H9 (cell line): Measurements from ENCODE around the gene RBM25. TPM values are rescaled to one million over a fixed set of nuclear protein-coding genes. Genes with fewer than 3 reads are reported as not detected.

Source experiments
- DNase-seq: peaks from one replicate; pipeline ENCODE4 v3.0.0-alpha.2; 2017
- H2AFZ ChIP-seq: one replicate; pipeline ENCODE4 v1.6.1; 2013; ENCODE audit warnings: mild to moderate bottlenecking, low read length, control low read depth, moderate library complexity
- H2AK5ac ChIP-seq: 2 replicates; pipeline ENCODE4 v1.6.1; 2013; ENCODE audit warnings: low read length, control low read depth, mixed read lengths; ENCODE audit not compliant: insufficient read length
- H2BK120ac ChIP-seq: one replicate; pipeline ENCODE4 v1.6.1; 2013; ENCODE audit warnings: low read depth, mild to moderate bottlenecking, low read length, control low read depth, inconsistent platforms; ENCODE audit not compliant: poor library complexity, severe bottlenecking
- H2BK12ac ChIP-seq: 2 replicates; pipeline ENCODE4 v1.6.1; 2013; ENCODE audit warnings: low read length, control low read depth, mixed read lengths, low read depth; ENCODE audit not compliant: insufficient read length
- H2BK15ac ChIP-seq: 2 replicates; pipeline ENCODE4 v1.6.1; 2013; ENCODE audit warnings: low read depth, low read length, control low read depth
- H2BK20ac ChIP-seq: one replicate; pipeline ENCODE4 v1.6.1; 2013; ENCODE audit warnings: low read depth, mild to moderate bottlenecking, low read length, control low read depth, inconsistent platforms; ENCODE audit not compliant: poor library complexity, severe bottlenecking
- H2BK5ac ChIP-seq: 2 replicates; pipeline ENCODE4 v1.6.1; 2013; ENCODE audit warnings: low read length, control low read depth, mixed read lengths; ENCODE audit not compliant: insufficient read length
- H3K14ac ChIP-seq: 2 replicates; pipeline ENCODE4 v1.6.1; 2013; ENCODE audit warnings: low read length, control low read depth; ENCODE audit not compliant: insufficient read depth
- H3K18ac ChIP-seq: 2 replicates; pipeline ENCODE4 v1.6.1; 2013; ENCODE audit warnings: low read depth, mild to moderate bottlenecking, mixed read lengths, low read length, control low read depth; ENCODE audit not compliant: insufficient read length
- H3K23ac ChIP-seq: 2 replicates; pipeline ENCODE4 v1.6.1; 2013; ENCODE audit warnings: low read length, control low read depth, mixed read lengths, low read depth; ENCODE audit not compliant: insufficient read length
- H3K23me2 ChIP-seq: 2 replicates; pipeline ENCODE4 v1.6.1; 2013; ENCODE audit warnings: low read depth, mild to moderate bottlenecking, mixed read lengths, low read length, control low read depth; ENCODE audit not compliant: insufficient read length, poor library complexity, severe bottlenecking
- H3K27ac ChIP-seq: 2 replicates; pipeline ENCODE4 v1.5.1; 2013; ENCODE audit warnings: low read length, control low read depth, mixed read lengths, low read depth; ENCODE audit not compliant: insufficient read length
- H3K27me3 ChIP-seq: 2 replicates; pipeline ENCODE4 v1.6.1; 2013; ENCODE audit warnings: low read length, control low read depth, inconsistent platforms; ENCODE audit not compliant: insufficient read depth
- H3K4ac ChIP-seq: 2 replicates; pipeline ENCODE4 v1.6.1; 2013; ENCODE audit warnings: low read depth, mild to moderate bottlenecking, control low read depth, inconsistent platforms, low read length, moderate library complexity
- H3K4me1 ChIP-seq: 2 replicates; pipeline ENCODE4 v1.6.1; 2013; ENCODE audit warnings: low read length, control low read depth, inconsistent platforms; ENCODE audit not compliant: insufficient read depth
- H3K4me2 ChIP-seq: 2 replicates; pipeline ENCODE4 v1.6.1; 2013; ENCODE audit warnings: low read length, control low read depth, mixed read lengths; ENCODE audit not compliant: insufficient read length, insufficient read depth
- H3K56ac ChIP-seq: 2 replicates; pipeline ENCODE4 v1.6.1; 2013; ENCODE audit warnings: low read depth, mild to moderate bottlenecking, mixed read lengths, low read length, control low read depth; ENCODE audit not compliant: insufficient read length
- H3K79me1 ChIP-seq: 2 replicates; pipeline ENCODE4 v1.6.1; 2013; ENCODE audit warnings: low read depth, mild to moderate bottlenecking, moderate library complexity, low read length, control low read depth, inconsistent platforms; ENCODE audit not compliant: insufficient read depth, poor library complexity, severe bottlenecking
- H3K79me2 ChIP-seq: 2 replicates; pipeline ENCODE4 v1.6.1; 2013; ENCODE audit warnings: low read length, control low read depth, inconsistent platforms; ENCODE audit not compliant: insufficient read depth
- H3K9ac ChIP-seq: 2 replicates; pipeline ENCODE4 v1.6.1; 2013; ENCODE audit warnings: low read length, control low read depth, mixed read lengths; ENCODE audit not compliant: insufficient read length; ENCODE audit errors: extremely low read depth
- H3K9me3 ChIP-seq: one replicate; pipeline ENCODE4 v1.6.1; 2013; ENCODE audit warnings: low read depth, low read length, inconsistent platforms; ENCODE audit not compliant: control insufficient read depth
- H3T11ph ChIP-seq: one replicate; pipeline ENCODE4 v1.6.1; 2013; ENCODE audit warnings: mild to moderate bottlenecking, low read length, control low read depth, inconsistent platforms
- H4K20me1 ChIP-seq: one replicate; pipeline ENCODE4 v1.6.1; 2013; ENCODE audit not compliant: control insufficient read depth, insufficient read length, insufficient read depth
- H4K5ac ChIP-seq: 2 replicates; pipeline ENCODE4 v1.6.1; 2013; ENCODE audit warnings: low read depth, mild to moderate bottlenecking, mixed read lengths, low read length, control low read depth; ENCODE audit not compliant: insufficient read length
- H4K8ac ChIP-seq: replicated peaks from 2 replicates; pipeline ENCODE4 v1.6.1; 2013; ENCODE audit warnings: low read length, control low read depth, mixed read lengths, low read depth; ENCODE audit not compliant: insufficient read length
- H4K91ac ChIP-seq: 2 replicates; pipeline ENCODE4 v1.6.1; 2013; ENCODE audit warnings: low read depth, mild to moderate bottlenecking, moderate library complexity, mixed read lengths, low read length, control low read depth; ENCODE audit not compliant: insufficient read length
- H3K27ac Mint-ChIP-seq, 3 experiments: 2 replicates in 2 of 3; 3 replicates in 1 of 3; pipeline ENCODE4 v1.8.0; 2020 to 2021; ENCODE audit warnings: mixed read lengths in 3 of 3, mild to moderate bottlenecking in 1 of 3, moderate library complexity in 1 of 3
- H3K27me3 Mint-ChIP-seq: 2 replicates; pipeline ENCODE4 v1.8.0; 2021; ENCODE audit warnings: low read depth, mild to moderate bottlenecking, moderate library complexity, mixed read lengths
- H3K36me3 Mint-ChIP-seq, 3 experiments: 2 replicates in 2 of 3; 3 replicates in 1 of 3; pipeline ENCODE4 v1.8.0; 2020 to 2021; ENCODE audit warnings: low read depth in 3 of 3, mixed read lengths in 3 of 3; ENCODE audit not compliant: insufficient read depth in 1 of 3
- H3K4me1 Mint-ChIP-seq, 2 experiments: 2 replicates each; pipeline ENCODE4 v1.8.0; 2020; ENCODE audit warnings: mixed read lengths in 2 of 2
- H3K4me3 Mint-ChIP-seq, 2 experiments: 2 replicates in 1 of 2; 3 replicates in 1 of 2; pipeline ENCODE4 v1.8.0; 2020 to 2021; ENCODE audit warnings: mild to moderate bottlenecking in 2 of 2, mixed read lengths in 2 of 2, moderate library complexity in 1 of 2
- H3K9me3 Mint-ChIP-seq, 2 experiments: 2 replicates in 1 of 2; 3 replicates in 1 of 2; pipeline ENCODE4 v1.8.0; 2020; ENCODE audit warnings: mild to moderate bottlenecking in 2 of 2, mixed read lengths in 2 of 2, moderate library complexity in 1 of 2
- WGBS: extraction: QIAGEN DNeasy Blood & Tissue Kit; methylation state at CpG from one replicate; pipeline ENCODE4 v1.1.7; 2013; ENCODE audit warnings: missing lambda C conversion rate, low lambda C conversion rate, mixed read lengths; ENCODE audit not compliant: insufficient read length; ENCODE audit errors: extremely low coverage; 5-methylcytosine and 5-hydroxymethylcytosine counted together
- total RNA-seq: library from RNA; stranded (reverse); gene quantifications from 2 replicates; pipeline ENCODE4 v1.2.1, GENCODE V29; 2021
- TF ChIP-seq, protein P1 (sequence below): fragments of 200-600 bp; sonication (generic); conservative IDR thresholded peaks from 3 replicates; pipeline ENCODE4 v1.8.0; 2021; ENCODE audit warnings: antibody characterized with exemption, mild to moderate bottlenecking

The RBM25 gene
- total RNA-seq, 1 experiment from 2014 or later = 138 TPM

DNA sequence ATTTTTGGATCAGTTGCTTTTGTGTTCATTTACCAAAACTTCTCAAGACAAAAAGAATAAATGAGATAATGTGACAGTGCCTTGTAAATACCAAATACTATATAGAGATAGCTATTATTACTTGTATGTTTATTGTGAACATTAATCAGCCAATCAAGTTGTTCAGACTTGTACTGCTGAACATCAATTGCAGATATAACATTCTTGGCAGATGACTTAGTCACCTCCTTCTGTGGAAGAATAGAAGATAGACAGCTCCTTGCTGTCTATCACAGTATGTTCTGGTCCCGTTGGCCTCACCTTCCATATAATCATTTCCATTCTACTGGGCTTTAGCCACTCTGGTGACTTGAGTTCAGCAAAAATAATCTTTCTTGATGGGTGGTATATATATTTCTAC, 108.1 kb downstream of the RBM25 start:
- no peaks in the 10 kb centered on the region for H3K27me3 Mint-ChIP-seq

More for the DNA sequence above, 108.1 kb downstream of the RBM25 start:
- no peak overlapping the region for H4K5ac ChIP-seq
- no peaks in the 10 kb centered on the region for H4K20me1 ChIP-seq
- H3K79me1 ChIP-seq = no peaks in the 10 kb centered on the region
- H4K91ac ChIP-seq = no peak overlapping the region
- H3K18ac ChIP-seq = no peak overlapping the region
- no peak overlapping the region for H3T11ph ChIP-seq
- H4K8ac ChIP-seq = no peak overlapping the region
- H3K27me3 ChIP-seq = no peaks in the 10 kb centered on the region
- no peak overlapping the region for H2BK15ac ChIP-seq
- H3K9me3 ChIP-seq = no peaks in the 10 kb centered on the region
- no peak overlapping the region for H2BK20ac ChIP-seq
- no peak overlapping the region for H3K27ac ChIP-seq
- H3K23me2 ChIP-seq = no peaks in the 10 kb centered on the region
- no peak overlapping the region for H3K4me2 ChIP-seq
- Mint-ChIP-seq H3K4me1 (peaks cover 21% of the 10 kb centered on the region in 2 experiments), H3K4me3 (no peak overlapping the region), H3K9me3 (no peaks in the 10 kb centered on the region), H3K36me3 (peaks cover 6 to 46% (median 39%) of the 10 kb centered on the region in 3 experiments; a peak in 6 of 7 replicates), H3K27ac (no peak overlapping the region)
- DNase-seq = no peak
- H3K14ac ChIP-seq = no peak overlapping the region
- no peak overlapping the region for H2BK120ac ChIP-seq
- H2BK5ac ChIP-seq = no peak overlapping the region
- no peak overlapping the region for H3K56ac ChIP-seq
- H3K9ac ChIP-seq = no peak overlapping the region
- no peak overlapping the region for H3K23ac ChIP-seq
- H2AFZ ChIP-seq = no peak overlapping the region
- H3K4me1 ChIP-seq = no peaks in the 10 kb centered on the region; the same call in 1 of the 2 replicates
- no peak overlapping the region for H2BK12ac ChIP-seq
- TF ChIP-seq, protein P1, sequence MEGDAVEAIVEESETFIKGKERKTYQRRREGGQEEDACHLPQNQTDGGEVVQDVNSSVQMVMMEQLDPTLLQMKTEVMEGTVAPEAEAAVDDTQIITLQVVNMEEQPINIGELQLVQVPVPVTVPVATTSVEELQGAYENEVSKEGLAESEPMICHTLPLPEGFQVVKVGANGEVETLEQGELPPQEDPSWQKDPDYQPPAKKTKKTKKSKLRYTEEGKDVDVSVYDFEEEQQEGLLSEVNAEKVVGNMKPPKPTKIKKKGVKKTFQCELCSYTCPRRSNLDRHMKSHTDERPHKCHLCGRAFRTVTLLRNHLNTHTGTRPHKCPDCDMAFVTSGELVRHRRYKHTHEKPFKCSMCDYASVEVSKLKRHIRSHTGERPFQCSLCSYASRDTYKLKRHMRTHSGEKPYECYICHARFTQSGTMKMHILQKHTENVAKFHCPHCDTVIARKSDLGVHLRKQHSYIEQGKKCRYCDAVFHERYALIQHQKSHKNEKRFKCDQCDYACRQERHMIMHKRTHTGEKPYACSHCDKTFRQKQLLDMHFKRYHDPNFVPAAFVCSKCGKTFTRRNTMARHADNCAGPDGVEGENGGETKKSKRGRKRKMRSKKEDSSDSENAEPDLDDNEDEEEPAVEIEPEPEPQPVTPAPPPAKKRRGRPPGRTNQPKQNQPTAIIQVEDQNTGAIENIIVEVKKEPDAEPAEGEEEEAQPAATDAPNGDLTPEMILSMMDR = no peak
- H3K79me2 ChIP-seq = no peaks in the 10 kb centered on the region
- no CpG with 5 or more reads among the region's 1 CpG for WGBS
- H3K4ac ChIP-seq = no peak overlapping the region
- H2AK5ac ChIP-seq = no peak overlapping the region
